ENCODE measurements around the gene CHRNE.
"Not testable (repeated sequence)": the region's sequence is repeated elsewhere in the genome, so short reads cannot be mapped to it uniquely, and the experiment has no call there.

The CHRNE gene

DNA sequence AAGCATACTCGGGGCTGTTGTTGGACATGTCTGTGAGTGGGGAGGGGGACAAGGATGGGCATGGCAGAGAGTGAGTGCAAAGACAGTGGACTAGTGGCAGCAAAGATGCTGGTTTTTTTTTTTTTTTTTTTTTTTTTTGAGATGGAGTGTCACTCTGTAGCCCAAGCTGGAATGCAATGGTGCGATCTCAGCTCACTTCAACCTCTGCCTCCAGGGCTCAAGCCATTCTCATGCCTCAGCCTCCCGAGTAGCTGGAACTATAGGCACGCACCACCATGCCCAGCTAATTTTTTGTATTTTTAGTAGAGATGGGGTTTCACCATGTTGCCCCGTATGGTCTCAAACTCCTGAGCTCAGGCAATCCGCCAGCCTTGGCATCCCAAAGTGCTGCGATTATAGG, 45.6 kb downstream of the CHRNE start:
- in situ Hi-C loops (cut with MboI; ENCODE audit: low sequenced_read_pairs): not testable (repeated sequence)

DNA sequence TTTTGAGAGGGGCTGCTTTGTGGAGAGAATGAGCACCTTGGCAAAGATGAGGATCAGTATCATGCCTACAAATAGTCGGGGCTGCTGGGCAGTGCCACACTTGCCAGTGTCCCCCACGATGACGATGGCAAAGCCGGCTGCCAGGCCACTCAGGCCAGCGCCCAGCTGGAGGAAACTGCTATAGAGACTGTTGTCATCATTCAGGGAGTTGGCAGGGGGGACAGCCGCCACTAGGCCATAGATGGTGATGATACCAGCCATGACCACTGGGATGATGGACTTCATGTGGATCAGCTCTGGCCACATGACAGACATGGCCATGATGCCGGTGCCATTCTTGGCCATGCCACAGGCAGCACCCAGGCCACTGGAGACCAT, 46.0 kb downstream of the CHRNE start:
- in situ Hi-C loops (cut with MboI; ENCODE audit: low sequenced_read_pairs): no loop called here

DNA sequence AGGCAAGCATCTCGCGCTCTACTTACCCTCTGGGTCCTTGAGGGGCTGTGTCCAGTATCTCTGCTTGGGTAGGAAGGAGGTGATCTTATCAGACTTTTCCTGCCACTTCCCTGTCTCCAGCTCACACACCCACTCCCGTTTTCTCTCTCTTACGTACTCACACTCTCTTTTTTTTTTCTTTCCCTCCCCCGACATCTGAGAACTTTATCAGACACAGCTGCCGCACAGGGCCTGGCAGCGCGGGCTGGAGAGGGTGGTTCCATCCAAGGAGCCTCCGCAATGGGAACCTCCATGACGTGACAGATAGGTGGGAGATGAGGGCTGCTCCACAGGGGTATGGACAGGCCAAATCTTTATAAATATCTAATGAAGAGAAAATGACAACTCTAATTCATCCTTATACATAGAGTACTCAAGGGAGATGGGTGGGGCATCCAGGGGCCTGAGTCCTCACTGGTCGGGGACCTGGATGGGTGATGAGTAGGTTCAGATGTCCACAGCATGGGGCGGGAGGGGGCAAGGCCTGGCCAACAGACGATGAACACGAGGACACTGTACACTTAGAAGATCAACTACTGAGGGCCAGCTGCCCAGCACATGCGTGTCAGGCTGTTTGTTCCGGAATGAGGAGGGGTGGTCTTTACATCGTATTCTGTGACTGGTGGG, 46.5 kb downstream of the CHRNE start:
- in situ Hi-C loops (cut with MboI; ENCODE audit: low sequenced_read_pairs): no loop called here

DNA sequence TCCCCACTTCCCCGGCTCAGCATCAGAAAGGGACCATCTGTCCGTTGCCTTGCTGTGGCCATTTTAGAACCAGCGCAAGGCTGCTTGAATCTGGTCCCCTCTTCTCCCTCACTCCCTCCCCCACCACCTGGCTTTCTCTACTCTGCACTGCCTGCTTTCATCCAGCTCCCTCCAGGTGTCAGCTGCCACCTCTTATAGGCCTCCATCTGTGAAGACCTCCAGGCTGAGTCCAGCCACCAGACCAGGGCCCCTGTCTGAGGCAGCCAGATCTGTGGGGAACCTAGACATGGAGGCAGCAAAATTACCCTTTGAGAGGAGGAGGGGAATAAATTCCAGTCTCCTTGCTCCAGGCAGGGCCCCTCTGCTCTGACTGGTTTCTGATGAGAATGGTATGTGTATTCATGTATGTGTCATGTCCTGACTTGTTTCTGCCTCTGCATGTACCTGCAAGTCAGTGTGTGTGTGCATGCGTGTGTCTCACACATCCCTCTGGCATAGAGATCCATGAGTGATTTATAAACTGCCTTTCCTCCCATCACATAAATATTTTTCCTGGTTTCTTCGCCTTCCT, 48.7 kb downstream of the CHRNE start:
- in situ Hi-C loops (cut with MboI; ENCODE audit: low sequenced_read_pairs): no loop called here

DNA sequence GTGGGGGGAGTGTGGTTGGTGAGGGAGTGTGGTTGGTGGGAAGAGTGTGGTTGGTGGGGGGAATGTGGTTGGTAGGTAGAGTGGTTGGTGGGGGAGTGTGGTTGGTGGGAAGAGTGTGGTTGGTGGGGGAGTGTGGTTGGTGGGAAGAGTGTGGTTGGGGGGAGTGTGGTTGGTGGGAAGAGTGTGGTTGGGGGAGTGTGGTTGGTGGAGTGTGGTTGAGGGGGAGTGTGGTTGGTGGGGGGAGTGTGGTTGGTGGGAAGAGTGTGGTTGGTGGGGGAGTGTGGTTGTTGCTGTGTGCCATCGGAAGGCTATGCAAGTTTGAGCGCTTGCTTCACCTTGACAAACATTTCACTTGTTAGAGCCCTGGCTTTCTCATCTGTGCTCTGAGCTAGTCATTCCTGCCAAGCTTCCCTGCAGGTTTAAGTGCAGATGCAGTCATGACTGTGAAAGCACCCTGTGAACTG, 49.7 kb downstream of the CHRNE start:
- in situ Hi-C loops (cut with MboI; ENCODE audit: low sequenced_read_pairs): no loop called here

DNA sequence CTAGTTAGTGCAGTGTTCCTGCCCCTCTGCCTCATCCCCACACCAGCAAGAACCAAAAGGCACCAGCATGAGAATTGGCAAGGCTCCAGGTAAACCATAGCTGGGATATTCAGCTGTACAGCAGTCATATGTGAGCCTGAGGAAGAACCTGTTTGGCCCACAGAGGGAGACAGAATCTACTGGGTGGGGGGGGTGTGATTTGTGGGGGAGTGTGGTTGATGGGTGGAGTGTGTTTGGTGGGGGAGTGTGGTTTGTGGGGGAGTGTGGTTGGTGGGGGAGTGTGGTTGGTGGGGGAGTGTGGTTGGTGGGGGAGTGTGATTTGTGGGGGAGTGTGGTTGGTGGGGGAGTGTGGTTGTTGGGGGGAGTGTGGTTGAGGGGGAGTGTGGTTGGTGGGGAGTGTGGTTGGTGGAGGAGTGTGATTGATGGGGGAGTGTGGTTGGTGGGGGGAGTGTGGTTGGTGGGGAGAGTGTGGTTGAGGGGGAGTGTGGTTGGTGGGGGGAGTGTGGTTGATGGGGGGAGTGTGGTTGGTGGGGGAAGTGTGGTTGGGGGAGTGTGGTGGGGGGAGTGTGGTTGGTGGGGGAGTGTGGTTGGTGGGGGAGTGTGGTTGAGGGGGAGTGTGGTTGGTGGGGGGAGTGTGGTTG, 50.2 kb downstream of the CHRNE start:
- in situ Hi-C loops (cut with MboI; ENCODE audit: low sequenced_read_pairs): no loop called here

DNA sequence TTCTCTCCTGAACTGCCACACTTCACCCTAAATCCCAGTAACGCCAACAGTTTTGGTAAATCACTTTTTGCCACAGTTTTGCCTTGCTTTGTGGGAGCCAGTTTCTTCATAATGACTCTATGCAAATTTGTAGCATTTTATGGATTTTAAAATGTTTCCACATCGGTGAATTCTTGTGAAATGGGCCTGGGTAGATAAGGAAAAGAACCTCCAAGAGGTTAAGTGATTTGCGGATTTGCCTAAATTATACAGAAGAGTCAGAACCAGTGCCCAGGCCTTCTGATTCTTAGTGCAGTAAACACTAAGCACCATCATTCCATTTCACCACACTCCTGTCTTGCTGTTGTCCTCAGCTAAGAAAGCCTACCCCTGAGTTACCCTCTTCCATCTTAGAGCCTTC, 51.8 kb downstream of the CHRNE start:
- in situ Hi-C loops (cut with MboI; ENCODE audit: low sequenced_read_pairs): no loop called here

DNA sequence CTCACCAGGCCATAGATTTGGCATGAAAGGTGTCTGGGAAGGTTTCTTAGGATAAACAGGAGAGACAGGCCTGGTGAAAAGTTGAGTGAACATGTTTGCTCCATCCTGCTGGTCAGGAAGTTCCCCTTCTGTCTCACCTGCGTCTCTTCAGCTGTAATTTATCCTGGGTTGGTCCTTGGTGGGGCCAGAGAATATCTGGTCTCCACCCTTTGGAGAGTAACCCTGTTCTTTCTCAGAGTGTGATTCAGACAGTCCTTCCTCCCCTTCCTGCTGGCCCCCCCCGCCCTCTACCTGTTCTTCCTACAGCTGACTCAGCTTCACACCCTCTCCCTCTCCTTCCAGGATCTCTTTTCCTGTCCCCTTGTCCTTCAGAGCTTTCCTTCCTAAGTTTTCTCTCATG, 52.7 kb downstream of the CHRNE start:
- in situ Hi-C loops (cut with MboI; ENCODE audit: low sequenced_read_pairs): no loop called here

DNA sequence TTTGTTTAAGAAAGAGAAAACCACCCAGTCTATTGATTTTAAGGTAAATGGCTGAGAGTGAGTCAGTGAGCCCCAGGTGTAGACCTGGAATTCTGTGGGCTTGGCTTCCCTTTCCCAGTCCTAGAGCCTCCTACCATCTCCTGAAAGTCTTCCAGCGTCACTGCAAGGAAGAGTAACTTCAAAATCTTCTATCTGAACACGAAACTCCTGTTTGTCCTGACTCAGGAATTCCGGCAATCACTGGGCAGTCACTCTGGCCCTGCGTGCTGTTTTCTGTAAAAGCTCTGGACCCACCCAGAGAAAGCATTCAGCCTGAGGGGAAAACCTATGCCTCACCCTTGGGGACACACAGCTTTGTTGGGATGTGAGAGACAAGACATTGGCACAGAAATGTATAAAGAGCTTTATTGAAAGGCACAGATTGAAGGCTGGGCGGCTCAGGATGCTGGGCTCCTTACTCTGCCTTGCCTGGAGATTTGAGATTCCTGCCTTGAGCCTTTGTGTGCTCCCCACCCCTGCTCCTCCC, 53.8 kb downstream of the CHRNE start:
- in situ Hi-C loops (cut with MboI; ENCODE audit: low sequenced_read_pairs): no loop called here

Measured in hTERT RPE-1 (cell line).